Gastroesophageal sphincter (tissue), 3 donors: ENCODE results near the gene BRSK1.

ENCODE experiments used
- EP300 ChIP-seq: sonication (generic); formaldehyde crosslinking; IDR thresholded peaks from one replicate; pipeline ENCODE4 v1.6.1; 2017; ENCODE audit warnings: antibody characterized with exemption, mild to moderate bottlenecking
- POLR2A ChIP-seq, 2 donors: fragments of 450-650 bp; IDR thresholded peaks; one replicate each; pipeline ENCODE4 v1.6.1; 2017; ENCODE audit warnings: antibody characterized with exemption in 2 of 2, mild to moderate bottlenecking in 2 of 2, moderate library complexity in 1 of 2
- POLR2AphosphoS5 ChIP-seq: sonication (generic); formaldehyde crosslinking; IDR thresholded peaks from one replicate; pipeline ENCODE4 v1.6.1; 2017; ENCODE audit warnings: antibody characterized with exemption
- TF ChIP-seq, protein P1 (sequence below), 4 experiments: fragments of 200-600 bp in 2 of 4; fragments of 450-650 bp in 2 of 4; sonication (generic) in 1 of 4; IDR thresholded peaks; one replicate each; pipeline ENCODE4 v1.5.1; 2017 to 2019; ENCODE audit warnings: antibody characterized with exemption in 4 of 4, mild to moderate bottlenecking in 2 of 4, moderate library complexity in 2 of 4

DNA sequence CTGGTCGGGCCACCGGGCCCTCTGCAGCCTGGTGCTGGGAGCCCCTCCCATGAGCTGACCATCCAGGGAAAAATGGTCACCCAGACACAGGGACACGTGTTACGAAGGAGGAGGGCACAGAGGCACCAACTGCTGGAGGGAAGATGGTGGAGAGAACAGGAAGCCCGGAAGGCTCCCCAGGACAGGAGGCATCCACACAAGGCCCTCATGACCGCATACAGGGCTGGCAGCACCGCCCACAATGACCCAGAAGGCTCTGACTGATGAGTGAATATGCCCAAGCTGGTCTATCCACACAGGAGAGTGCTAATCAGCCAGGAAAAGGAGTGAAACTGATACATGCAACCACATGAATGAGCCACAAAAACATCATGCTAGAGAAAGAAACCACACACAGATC, 41.3 kb upstream of the BRSK1 start:
- TF ChIP-seq, protein P1, sequence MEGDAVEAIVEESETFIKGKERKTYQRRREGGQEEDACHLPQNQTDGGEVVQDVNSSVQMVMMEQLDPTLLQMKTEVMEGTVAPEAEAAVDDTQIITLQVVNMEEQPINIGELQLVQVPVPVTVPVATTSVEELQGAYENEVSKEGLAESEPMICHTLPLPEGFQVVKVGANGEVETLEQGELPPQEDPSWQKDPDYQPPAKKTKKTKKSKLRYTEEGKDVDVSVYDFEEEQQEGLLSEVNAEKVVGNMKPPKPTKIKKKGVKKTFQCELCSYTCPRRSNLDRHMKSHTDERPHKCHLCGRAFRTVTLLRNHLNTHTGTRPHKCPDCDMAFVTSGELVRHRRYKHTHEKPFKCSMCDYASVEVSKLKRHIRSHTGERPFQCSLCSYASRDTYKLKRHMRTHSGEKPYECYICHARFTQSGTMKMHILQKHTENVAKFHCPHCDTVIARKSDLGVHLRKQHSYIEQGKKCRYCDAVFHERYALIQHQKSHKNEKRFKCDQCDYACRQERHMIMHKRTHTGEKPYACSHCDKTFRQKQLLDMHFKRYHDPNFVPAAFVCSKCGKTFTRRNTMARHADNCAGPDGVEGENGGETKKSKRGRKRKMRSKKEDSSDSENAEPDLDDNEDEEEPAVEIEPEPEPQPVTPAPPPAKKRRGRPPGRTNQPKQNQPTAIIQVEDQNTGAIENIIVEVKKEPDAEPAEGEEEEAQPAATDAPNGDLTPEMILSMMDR (IDR thresholded peaks at IDR 0.05): no peak
- TF ChIP-seq EP300 (no peak), POLR2A (IDR thresholded peaks at IDR 0.05) (no peak), POLR2AphosphoS5 (no peak)
